HG02678 (cell line): ENCODE data around the gene NPY.

Experiments used
- ATAC-seq: cut with Tn5 transposase; IDR thresholded peaks from one replicate; pipeline ENCODE4 v1.9.1; 2021; ENCODE audit warnings: mild to moderate bottlenecking, moderate library complexity; ENCODE audit not compliant: unreplicated experiment

Gene NPY

GRCh38 chr7:24313777-24314176 is 29.8 kb downstream of the NPY start:
- no peak for ATAC-seq

DNA sequence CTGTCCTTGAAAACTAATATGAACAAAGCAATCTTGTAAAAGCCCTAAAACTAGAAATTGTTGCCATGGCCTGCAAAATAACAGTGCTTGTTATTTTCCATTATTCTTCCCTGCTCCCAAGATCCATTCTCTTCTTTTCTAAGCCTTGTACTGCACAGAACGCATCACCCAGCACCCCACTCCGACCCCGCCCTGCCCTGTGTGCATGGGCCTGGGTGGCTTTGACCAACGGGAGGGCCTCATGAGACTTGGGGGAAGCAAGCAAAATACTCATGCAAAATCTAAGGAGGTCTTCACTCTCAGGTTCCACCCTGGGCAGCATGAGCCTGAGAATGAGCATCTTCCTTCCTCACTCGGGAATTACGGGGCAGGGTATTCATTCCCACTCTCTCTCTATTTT is 32.4 kb downstream of the NPY start:
- ATAC-seq = no peak

DNA sequence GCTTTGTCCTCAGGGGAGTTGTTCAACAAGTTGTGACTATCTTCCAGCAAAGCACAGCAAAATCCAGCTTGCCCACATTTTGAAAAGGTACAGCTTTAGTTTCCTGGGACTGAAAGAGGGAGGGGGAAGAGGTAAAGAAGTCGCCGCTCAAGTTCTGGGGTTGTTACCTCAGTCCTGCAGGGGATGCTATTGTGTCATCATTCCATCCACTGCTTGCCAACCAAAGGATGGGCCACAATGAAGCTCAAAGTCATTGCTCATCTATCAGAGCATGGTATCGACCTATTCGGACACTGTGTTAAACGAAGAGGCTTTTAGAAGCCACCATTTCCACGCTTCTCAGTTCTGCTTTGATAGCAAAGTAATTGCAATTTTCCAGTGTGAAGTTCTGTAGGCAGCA is 34.3 kb downstream of the NPY start:
- no peak for ATAC-seq

DNA sequence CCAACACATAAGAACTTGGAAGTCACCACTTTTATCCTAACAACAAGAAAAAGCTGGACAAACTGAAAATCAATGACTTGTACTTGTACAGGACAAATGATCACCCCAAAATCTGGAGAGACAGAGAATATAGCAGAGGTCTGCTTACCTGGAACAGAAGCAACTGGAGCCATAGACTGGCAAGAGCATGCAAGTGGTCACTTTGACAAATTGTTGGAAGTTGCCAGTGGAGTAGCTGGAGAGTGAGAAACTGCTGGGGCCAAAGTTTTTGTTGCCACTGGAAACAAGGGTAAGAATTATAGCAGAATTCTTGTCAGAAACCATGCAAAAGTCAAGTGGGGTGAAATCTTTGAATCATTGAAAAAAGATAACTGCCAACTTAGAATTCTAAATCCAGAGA is 35.2 kb downstream of the NPY start:
- ATAC-seq = no peak

DNA sequence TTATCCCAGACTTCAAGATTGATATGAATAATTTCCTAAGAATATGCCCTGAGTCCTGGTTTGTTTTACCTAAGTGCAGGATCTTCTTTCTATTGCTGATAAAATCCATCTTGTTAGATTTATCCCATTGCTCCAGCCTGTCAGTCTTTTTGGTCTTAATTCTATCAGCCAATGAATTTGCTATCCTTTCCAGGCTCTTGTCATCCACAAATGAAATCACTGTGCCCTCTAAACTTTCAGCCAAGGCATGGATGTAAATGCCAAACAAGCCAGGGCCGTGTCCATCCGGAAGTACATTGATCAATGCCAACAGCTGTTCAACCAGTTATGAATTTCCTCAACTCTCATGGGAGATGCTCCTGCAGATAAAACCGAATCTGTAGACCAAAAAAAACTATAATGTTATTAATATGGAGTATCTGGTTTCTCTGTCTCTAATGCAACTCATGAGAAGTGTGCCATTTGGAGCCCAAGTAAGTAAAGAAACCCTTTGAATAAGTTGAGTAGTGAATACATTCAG is 40.0 kb downstream of the NPY start:
- no peak for ATAC-seq

- ATAC-seq = no peak
Observed at GRCh38 chr7:24325708-24326107, 41.7 kb downstream of the NPY start.

DNA sequence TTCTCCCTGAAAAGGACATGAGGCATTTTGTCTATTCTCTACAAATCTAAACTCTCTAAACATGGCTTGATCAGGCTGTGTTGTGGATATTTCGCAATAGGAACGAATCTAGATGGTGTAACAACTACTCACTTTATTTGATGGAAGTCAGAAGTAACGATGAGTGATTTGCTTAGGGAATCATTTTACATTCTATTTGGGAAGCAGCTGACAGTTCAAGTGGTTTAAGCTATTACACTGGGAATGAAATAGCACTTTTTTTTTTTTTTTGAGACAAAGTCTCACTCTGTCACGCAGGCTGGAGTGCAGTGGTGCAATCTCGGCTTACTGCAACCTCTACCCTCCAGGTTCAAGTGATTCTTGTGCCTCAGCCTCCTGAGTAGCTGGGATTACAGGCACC is 44.1 kb downstream of the NPY start:
- no peak for ATAC-seq

GRCh38 chr7:24328894-24329293 is 44.9 kb downstream of the NPY start:
- no peak for ATAC-seq

DNA sequence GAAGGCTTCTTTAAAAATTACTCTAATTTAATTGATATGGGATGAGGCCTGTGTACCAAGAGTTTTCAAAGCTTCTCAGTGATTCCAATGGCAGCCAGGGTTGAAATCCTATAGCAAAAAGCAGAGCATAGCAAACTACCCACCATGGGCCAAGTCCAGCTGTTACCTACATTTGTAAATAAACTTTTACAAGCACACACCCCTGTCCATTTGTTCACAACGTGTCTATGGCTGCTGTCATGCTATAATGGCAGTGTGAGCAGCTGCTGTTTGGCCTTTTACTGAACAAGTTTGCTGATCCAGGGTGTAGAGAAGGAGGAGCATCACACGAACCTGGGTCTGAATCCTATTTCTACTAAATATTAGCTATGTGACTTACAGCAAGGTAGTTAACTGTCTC is 50.0 kb downstream of the NPY start:
- ATAC-seq = no peak

GRCh38 chr7:24334627-24335026 is 50.6 kb downstream of the NPY start:
- no peak for ATAC-seq

- ATAC-seq = no peak
Observed at GRCh38 chr7:24336461-24336860, 52.5 kb downstream of the NPY start.

DNA sequence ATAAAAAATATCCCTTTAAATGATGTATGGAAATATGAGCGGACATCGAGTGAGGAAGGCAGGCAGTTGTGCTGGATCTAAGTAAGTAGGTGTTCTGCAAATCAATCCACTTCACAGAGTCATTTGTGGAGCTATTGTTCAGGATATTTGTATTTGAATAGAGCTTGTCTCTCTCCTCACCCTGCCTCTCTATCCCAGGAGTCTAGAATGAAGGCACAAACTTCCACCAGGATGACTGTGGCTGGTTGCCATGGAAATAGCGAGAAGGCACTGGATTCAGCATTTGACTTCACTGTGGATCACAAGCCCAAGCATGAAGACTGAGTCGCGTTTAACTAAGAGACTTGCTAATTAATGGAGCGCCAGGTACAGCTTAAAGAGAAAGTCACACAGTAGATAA is 53.2 kb downstream of the NPY start:
- no peak for ATAC-seq

DNA sequence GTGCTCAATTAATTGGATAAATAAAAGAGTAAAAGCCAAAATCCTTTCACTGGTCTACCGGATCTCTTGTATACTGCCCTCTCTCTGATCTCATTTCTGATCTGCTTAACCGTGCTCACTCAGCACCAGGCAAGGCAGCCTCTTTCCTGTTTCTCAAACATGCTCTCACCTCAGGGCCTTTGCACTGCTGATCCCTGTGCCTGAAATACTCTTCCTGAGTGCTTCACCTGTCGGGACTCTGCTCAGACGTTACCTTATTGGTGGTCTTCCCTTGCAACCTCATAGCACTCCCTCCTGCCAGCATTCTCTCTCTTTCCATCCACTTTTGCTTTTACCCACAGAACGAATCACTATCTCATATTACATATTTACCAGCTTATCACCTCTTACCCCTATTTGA is 55.6 kb downstream of the NPY start:
- ATAC-seq = no peak

GRCh38 chr7:24340727-24341126 is 56.7 kb downstream of the NPY start:
- no peak for ATAC-seq
